IMR-90 (cell line): Measurements from ENCODE around the gene TENM3. TPM values are rescaled to one million over a fixed set of nuclear protein-coding genes. Genes with fewer than 3 reads are reported as not detected.

Source experiments
- ATAC-seq: fragments of 200-7000 bp; cut with Tn5 transposase; 2 replicates; pipeline ENCODE4 v1.9.1; 2020; ENCODE audit warnings: low read depth, mild to moderate bottlenecking, moderate library complexity
- BruUV-seq: library from RNA; stranded (reverse); fragments of 400-500 nt; replicated peaks from 2 replicates; lab custom pipeline; 2021; lab: Mats Ljungman, UMichigan
- CTCF ChIA-PET: fragments of 300-600 bp; formaldehyde crosslinking; extraction: SDS; loops from one replicate; lab custom pipeline; 2021; ENCODE audit warnings: antibody characterized with exemption; lab: Yijun Ruan, JAX
- POLR2A ChIA-PET: fragments of 300-600 bp; sonication (Branson Sonifier 250); formaldehyde crosslinking; loops from one replicate; lab custom pipeline; 2022; ENCODE audit warnings: antibody characterized with exemption; ENCODE audit not compliant: unreplicated experiment; lab: Charles Lee
- DNase-seq: peaks from one replicate; pipeline ENCODE4 v3.0.0; 2013
- H2AFZ ChIP-seq: replicated peaks from 2 replicates; pipeline ENCODE3; 2013; ENCODE audit warnings: low read length, mild to moderate bottlenecking; ENCODE audit not compliant: poor library complexity
- H2AK5ac ChIP-seq: 2 replicates; pipeline ENCODE4 v1.6.1; 2013; ENCODE audit warnings: low read depth, low read length, inconsistent platforms
- H2AK9ac ChIP-seq: replicated peaks from 2 replicates; pipeline ENCODE3; 2013; ENCODE audit warnings: mild to moderate bottlenecking, low read depth, low read length, moderate library complexity; ENCODE audit not compliant: poor library complexity
- H2BK120ac ChIP-seq: 2 replicates; pipeline ENCODE4 v1.6.1; 2013; ENCODE audit warnings: low read depth, low read length, inconsistent platforms
- H2BK15ac ChIP-seq: 3 replicates; pipeline ENCODE4 v1.6.1; 2013; ENCODE audit warnings: low read depth, low read length, inconsistent platforms
- H2BK20ac ChIP-seq: 2 replicates; pipeline ENCODE4 v1.6.1; 2013; ENCODE audit warnings: low read depth, mild to moderate bottlenecking, inconsistent platforms, low read length, moderate library complexity
- H2BK5ac ChIP-seq: 2 replicates; pipeline ENCODE4 v1.6.1; 2013; ENCODE audit warnings: mild to moderate bottlenecking, low read depth, low read length, inconsistent platforms; ENCODE audit not compliant: poor library complexity, severe bottlenecking
- H3K14ac ChIP-seq: replicated peaks from 2 replicates; pipeline ENCODE4 v1.6.1; 2013; ENCODE audit warnings: low read depth, low read length, inconsistent platforms
- H3K18ac ChIP-seq: 2 replicates; pipeline ENCODE4 v1.6.1; 2013; ENCODE audit warnings: low read depth, low read length, control low read depth
- H3K23ac ChIP-seq: 2 replicates; pipeline ENCODE4 v1.6.1; 2013; ENCODE audit warnings: low read depth, low read length, inconsistent platforms
- H3K27ac ChIP-seq: 2 replicates; pipeline ENCODE4 v1.5.1; 2013; ENCODE audit warnings: mild to moderate bottlenecking, control low read depth, low read length; ENCODE audit not compliant: insufficient read depth
- H3K27me3 ChIP-seq: 2 replicates; pipeline ENCODE4 v1.6.1; 2013; ENCODE audit warnings: low read length; ENCODE audit not compliant: control insufficient read depth, insufficient read depth
- H3K36me3 ChIP-seq: 2 replicates; pipeline ENCODE4 v1.6.1; 2013; ENCODE audit warnings: low read length, mixed read lengths; ENCODE audit not compliant: control insufficient read depth, insufficient read depth
- H3K4ac ChIP-seq: 2 replicates; pipeline ENCODE4 v1.6.1; 2013; ENCODE audit warnings: low read depth, low read length, inconsistent platforms
- H3K4me1 ChIP-seq: 2 replicates; pipeline ENCODE4 v1.6.1; 2013; ENCODE audit warnings: low read length, mixed read lengths; ENCODE audit not compliant: control insufficient read depth, insufficient read depth
- H3K4me2 ChIP-seq: 2 replicates; pipeline ENCODE4 v1.6.1; 2013; ENCODE audit warnings: low read depth, mild to moderate bottlenecking, control low read depth, low read length, moderate library complexity
- H3K4me3 ChIP-seq: 2 replicates; pipeline ENCODE4 v1.5.1; 2013; ENCODE audit warnings: low read depth, mild to moderate bottlenecking, control low read depth, low read length, moderate library complexity; ENCODE audit not compliant: insufficient read depth
- H3K56ac ChIP-seq: 2 replicates; pipeline ENCODE4 v1.6.1; 2013; ENCODE audit warnings: low read length, inconsistent platforms; ENCODE audit not compliant: insufficient read depth; ENCODE audit errors: extremely low read depth
- H3K79me1 ChIP-seq, 2 experiments: 2 replicates each; pipeline ENCODE4 v1.6.1; 2013; ENCODE audit warnings: low read length in 2 of 2, inconsistent platforms in 1 of 2, low read depth in 1 of 2
- H3K9ac ChIP-seq: 2 replicates; pipeline ENCODE4 v1.6.1; 2013; ENCODE audit warnings: low read depth, low read length, control low read depth
- H3K9me1 ChIP-seq: 2 replicates; pipeline ENCODE4 v1.6.1; 2013; ENCODE audit warnings: low read length, inconsistent platforms; ENCODE audit not compliant: insufficient read depth
- H3K9me3 ChIP-seq: 2 replicates; pipeline ENCODE4 v1.6.1; 2013; ENCODE audit warnings: low read length; ENCODE audit not compliant: control insufficient read depth, insufficient read depth
- H4K20me1 ChIP-seq: 2 replicates; pipeline ENCODE4 v1.6.1; 2013; ENCODE audit warnings: low read length, inconsistent platforms; ENCODE audit not compliant: insufficient read depth
- H4K5ac ChIP-seq: 2 replicates; pipeline ENCODE4 v1.6.1; 2013; ENCODE audit warnings: mild to moderate bottlenecking, low read depth, low read length, control low read depth
- H4K8ac ChIP-seq, 2 experiments: 2 replicates each; pipeline ENCODE4 v1.6.1; 2013; ENCODE audit warnings: low read depth in 2 of 2, low read length in 2 of 2, control low read depth in 1 of 2, inconsistent platforms in 1 of 2
- H4K91ac ChIP-seq: 2 replicates; pipeline ENCODE4 v1.6.1; 2013; ENCODE audit warnings: low read depth, low read length, inconsistent platforms; ENCODE audit not compliant: insufficient read depth
- CEBPB ChIP-seq: IDR thresholded peaks from 2 replicates; pipeline ENCODE4 v1.6.1; 2012; ENCODE audit warnings: low read depth, low read length, improper control_type of control experiment
- CHD1 ChIP-seq: IDR thresholded peaks from 2 replicates; pipeline ENCODE4 v1.6.1; 2012; ENCODE audit warnings: low read depth, low read length, improper control_type of control experiment
- POLR2A ChIP-seq: IDR thresholded peaks from 2 replicates; pipeline ENCODE4 v1.6.1; 2012; ENCODE audit warnings: mild to moderate bottlenecking, low read depth, low read length
- WGBS, 2 experiments: methylation state at CpG; one replicate each; pipeline versions ENCODE4 v1.1.5 to v1.1.7; 2013; ENCODE audit warnings: missing lambda C conversion rate in 2 of 2; ENCODE audit not compliant: insufficient read length in 1 of 2; ENCODE audit errors: extremely low coverage in 2 of 2; 5-methylcytosine and 5-hydroxymethylcytosine counted together
- dilution Hi-C: fragments of 300-500 bp; cut with HindIII; formaldehyde crosslinking; loops from one replicate; pipeline ENCODE4 v1.14.3; 2018; ENCODE audit warnings: low sequenced_read_pairs; ENCODE audit not compliant: unreplicated experiment
- in situ Hi-C: fragments of 300-500 bp; cut with MboI; formaldehyde crosslinking; loops from 3 replicates; pipeline ENCODE4 v1.14.3; 2019; ENCODE audit warnings: low sequenced_read_pairs, inconsistent platforms, mixed read lengths
- intact Hi-C: fragments of 100-400 bp; cut with micrococcal nuclease; formaldehyde crosslinking; loops from 2 replicates; pipeline ENCODE4 v1.10.0; 2022
- polyA plus RNA-seq, 3 experiments: library from polyadenylated mRNA; depleted of rRNA; stranded (reverse); fragments of >200 nt; gene quantifications; 2 replicates each; pipeline ENCODE4 v1.2.3, GENCODE V29; 2012; ENCODE audit warnings: low replicate concordance in 1 of 3
- total RNA-seq: library from RNA; depleted of rRNA; stranded (reverse); fragments of >200 nt; gene quantifications from 2 replicates; pipeline ENCODE4 v1.2.3, GENCODE V29; 2012

Gene TENM3
- total and polyA plus RNA-seq, 2 of the 4 experiments (the other 2 are of a cell fraction), result 29.9 to 173 TPM

DNA sequence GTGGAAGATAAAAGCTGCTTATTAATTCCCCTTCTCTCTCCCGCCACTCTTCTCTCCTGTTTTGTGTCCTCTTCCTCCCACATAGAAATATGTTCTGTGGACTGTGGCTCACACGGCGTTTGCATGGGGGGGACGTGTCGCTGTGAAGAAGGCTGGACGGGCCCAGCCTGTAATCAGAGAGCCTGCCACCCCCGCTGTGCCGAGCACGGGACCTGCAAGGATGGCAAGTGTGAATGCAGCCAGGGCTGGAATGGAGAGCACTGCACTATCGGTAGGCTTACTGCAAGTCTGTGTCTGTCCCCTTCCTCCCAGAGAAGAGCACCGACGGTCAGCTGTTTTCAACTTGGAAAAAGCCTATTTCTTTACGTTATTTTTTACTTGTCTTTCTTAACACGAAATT is 444.9 kb downstream of the TENM3 start:
- ATAC-seq, result no peak
- ChIA-PET POLR2A (no interaction called here), CTCF (no interaction called here)

More for the DNA sequence above, 444.9 kb downstream of the TENM3 start:
- no peaks in the 10 kb centered on the region for H3K79me1 ChIP-seq
- DNase-seq, result no peak
- dilution Hi-C loops (no loop called here), in situ Hi-C loops (no loop called here), intact Hi-C loops (no loop called here)
- H3K14ac ChIP-seq, result no peak overlapping the region
- peaks cover 5% of the 10 kb centered on the region; the same call in 1 of the 2 replicates for H3K36me3 ChIP-seq
- TF ChIP-seq CEBPB (no peak), POLR2A (no peak), CHD1 (no peak)
- H2AFZ ChIP-seq, result no peak overlapping the region
- no peak overlapping the region for H2BK120ac ChIP-seq
- H3K4me3 ChIP-seq, result no peak overlapping the region
- H3K4me1 ChIP-seq, result no peaks in the 10 kb centered on the region
- H2BK5ac ChIP-seq, result no peak overlapping the region
- no peak overlapping the region for H3K23ac ChIP-seq
- no TSS peak for BruUV-seq
- no CpG with 5 or more reads among the region's 14 CpGs for WGBS, 2 experiments
- no peaks in the 10 kb centered on the region for H3K27me3 ChIP-seq
- no peak overlapping the region for H4K8ac ChIP-seq
- no peak overlapping the region for H4K5ac ChIP-seq
- no peaks in the 10 kb centered on the region for H4K20me1 ChIP-seq
- no peak overlapping the region for H3K56ac ChIP-seq
- no peak overlapping the region for H2BK20ac ChIP-seq
- no peak overlapping the region for H2AK9ac ChIP-seq
- H3K4me2 ChIP-seq, result no peak overlapping the region
- H3K4ac ChIP-seq, result no peak overlapping the region
- no peaks in the 10 kb centered on the region for H3K9me3 ChIP-seq
- no peak overlapping the region for H3K9ac ChIP-seq
- H2AK5ac ChIP-seq, result no peak overlapping the region
- no peak overlapping the region for H3K27ac ChIP-seq
- H2BK15ac ChIP-seq, result no peak overlapping the region
- H3K9me1 ChIP-seq, result no peaks in the 10 kb centered on the region
- H3K18ac ChIP-seq, result no peak overlapping the region
- no peak overlapping the region for H4K91ac ChIP-seq
